IPS DF 19.7 (cell line): Measurements from ENCODE around the gene CELSR3.

Experiments
- DNase-seq: peaks from one replicate; pipeline ENCODE4 v3.0.0-alpha.2; 2013; ENCODE audit warnings: low read depth, low spot score

Gene CELSR3

DNA sequence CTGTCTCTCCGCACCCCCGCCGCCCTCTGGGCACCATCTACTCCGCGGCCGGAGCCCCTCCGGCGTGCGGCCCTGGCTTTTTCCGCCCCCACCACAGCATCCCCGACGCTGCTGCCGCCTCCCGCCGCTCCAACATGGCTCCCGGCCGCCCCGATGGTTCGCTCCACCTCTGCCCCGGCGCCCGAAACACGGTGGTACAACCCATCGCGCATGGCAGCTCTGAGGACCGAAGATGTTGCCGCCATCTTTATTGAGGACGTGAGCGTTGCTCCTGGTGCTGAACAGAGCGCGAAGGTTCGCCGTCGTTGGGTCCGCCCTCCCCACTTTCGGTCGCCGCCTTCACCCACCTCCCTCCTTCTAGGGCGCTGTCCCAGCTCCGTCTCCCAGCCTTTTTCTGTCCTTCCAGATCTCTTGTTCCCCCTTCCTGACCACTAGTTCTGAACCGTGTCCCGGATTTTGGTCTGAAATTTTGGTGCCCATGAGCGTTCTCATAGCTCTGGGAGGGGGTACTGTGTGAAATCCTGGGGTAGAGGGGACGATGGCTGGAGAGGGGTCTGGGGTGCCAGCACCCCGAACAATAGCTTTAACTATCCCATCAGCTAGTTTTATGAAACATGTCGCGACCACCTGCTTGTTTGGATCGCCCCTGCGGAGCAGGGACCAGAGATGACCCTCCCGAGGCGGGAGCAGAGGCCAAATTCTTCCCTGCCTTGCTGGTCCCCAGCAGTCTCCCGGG, at the start of gene CELSR3:
CELSR3 (minus strand) TSS at position 134 of the 736 bp plus-strand sequence. CDS start 252 bp downstream, outside the sequence.
- DNase-seq, result peak; percentile 78

DNA sequence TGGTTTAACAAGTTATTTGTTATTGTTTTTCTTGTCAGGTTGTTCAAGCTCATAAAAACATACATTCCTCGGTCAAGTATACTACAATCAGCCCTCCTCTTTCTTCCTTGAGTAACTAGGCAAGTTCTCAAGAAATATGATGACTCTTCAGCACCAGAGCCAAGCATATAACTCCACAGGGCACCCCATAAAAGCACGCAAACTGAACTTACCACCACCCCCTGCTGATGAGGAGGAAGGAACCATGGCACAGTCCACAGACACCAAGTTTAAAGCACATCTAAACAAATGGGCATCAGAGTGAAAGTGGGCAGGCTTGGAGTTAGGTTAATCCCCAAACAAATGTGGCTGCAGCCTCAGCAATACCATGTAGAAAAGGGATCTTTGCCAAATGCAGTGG, 49.0 kb upstream of the CELSR3 start:
- no peak for DNase-seq

DNA sequence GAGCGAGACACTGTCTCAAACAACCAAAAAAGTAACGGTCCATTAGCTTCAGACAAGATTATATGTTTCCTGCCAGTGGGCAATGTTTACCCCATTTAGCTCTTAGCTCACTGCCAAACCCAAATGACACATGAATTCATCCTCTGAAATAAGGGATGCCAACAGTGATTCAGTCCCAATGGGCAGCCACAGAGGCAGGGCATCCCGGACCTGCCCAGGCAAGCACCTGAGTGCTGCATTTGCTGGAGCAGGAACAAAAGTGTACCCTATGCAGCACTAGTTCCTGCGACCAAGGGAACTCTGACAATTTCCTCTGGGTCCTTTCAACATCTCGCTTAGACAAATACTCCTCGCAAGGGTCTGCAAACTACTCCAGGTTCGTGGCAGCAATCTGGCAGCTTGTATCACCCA, 46.4 kb upstream of the CELSR3 start:
- DNase-seq, result no peak

DNA sequence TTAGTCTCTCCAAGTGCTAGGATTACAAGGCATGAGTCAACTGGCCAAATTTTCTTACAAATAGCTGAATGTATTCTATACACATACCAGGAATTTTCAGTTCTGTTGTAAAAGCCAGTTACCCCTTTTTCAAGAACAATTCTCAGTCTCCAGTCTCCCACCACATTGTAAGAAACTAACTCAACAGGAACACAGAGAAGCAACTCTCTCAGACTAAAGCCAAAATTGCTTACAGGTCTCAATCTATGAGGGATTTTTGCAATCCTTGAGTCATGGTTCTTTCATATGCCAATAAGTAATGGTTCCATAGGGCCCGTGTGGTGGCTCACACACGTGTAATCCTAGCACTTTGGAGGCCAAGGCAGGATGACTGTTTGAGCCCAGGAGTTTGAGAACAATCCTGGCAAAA, 45.8 kb upstream of the CELSR3 start:
- no peak for DNase-seq

- DNase-seq, result no peak
These were observed 44.5 kb upstream of the CELSR3 start for GRCh38 chr3:48707157-48707556.

DNA sequence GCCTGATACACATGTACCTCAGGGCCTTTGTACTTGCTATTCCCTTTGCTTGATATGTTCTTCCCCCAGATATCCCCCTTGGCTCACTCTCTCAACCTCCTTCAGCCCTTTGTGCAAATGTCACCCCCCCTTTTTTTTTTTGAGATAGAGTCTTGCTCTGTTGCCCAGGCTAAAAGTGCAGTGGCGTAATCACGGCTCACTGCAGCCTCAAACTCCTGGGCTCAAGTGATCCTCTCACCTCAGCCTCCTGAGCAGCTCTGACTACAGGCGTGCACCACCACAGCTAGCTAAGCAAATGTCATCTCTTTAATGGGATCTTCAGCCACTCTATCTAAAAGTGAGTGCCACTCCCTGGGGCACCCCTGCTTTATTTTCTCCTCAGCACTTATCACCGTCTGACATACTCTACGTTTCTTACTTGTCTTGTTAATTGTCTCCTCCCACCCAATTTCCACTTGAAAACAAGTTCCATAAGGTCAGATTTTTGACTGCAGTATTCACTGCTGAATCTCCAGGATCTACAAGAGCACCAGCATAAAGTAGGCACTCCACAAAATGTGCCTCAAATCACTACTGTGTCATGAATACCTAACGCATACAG, 39.7 kb upstream of the CELSR3 start:
- no peak for DNase-seq

DNA sequence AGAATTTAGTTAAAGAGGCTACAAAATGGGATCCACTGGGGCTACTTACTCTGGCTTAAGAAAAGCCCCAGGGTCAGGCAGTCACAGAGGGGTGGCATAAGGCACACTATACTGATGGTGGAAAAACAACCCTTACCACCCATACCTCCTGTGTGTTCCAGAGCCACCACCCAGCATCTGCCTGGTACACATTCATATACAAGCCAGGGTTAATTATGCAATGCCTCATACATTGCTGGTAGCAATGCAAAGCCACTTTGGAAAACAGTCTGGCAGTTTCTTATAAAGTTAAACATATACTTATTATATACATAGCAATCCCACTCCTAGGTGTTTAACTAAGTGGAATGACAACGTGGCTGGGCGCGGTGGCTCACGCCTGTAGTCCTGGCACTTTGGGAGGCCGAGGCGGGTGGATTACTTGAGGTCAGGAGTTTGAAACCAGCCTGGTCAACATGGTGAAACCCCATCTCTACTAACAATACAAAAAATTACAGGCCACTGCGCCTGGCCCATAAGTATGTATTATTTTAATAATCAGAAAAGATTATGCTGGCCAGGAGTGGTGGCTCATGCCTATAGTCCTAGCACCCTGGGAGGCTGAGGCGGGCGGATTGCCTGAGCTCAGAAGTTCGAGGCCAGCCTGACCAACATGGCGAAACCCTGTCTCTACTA, 38.2 kb upstream of the CELSR3 start:
- DNase-seq, result no peak

DNA sequence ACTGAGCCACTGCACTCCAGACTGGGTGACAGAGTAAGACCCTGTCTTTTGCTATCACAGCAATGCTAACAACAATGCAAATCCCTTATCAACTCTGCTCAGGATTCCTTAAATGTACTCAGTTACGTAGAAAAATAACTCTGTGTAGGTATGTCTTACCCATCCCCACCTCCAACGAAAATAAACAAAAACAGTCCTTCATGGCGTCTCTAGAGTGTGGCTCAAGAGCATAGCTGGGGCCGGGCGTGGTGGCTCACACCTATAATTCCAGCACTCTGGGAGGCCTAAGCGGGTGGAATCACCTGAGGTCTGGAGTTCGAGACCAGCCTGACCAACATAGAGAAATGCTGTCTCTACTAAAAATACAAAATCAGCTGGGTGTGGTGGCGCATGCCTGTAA, 36.2 kb upstream of the CELSR3 start:
- no peak for DNase-seq

GRCh38 chr3:48697952-48698351, 35.3 kb upstream of the CELSR3 start:
- no peak for DNase-seq

GRCh38 chr3:48696601-48697000, 33.9 kb upstream of the CELSR3 start:
- DNase-seq, result no peak

DNA sequence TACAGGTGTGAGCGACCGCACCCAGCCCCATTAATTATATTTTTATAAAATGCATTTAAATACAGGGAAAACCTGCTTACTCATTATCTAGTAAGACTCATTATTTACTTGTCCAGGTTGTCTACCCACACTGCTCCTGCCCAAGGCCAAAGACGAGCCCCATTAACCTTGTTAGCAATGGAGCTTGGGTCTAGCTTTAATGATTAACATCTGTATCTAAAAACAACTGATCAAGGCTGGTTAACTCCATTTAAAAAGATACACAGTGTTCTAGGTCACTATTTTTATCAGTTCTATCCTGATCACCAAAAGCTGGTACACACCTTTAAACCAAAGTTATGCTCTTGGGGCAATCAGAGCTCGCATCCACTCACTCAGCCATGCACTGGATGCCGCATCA, 33.5 kb upstream of the CELSR3 start:
- DNase-seq, result no peak

- no peak for DNase-seq
These were observed 32.7 kb upstream of the CELSR3 start for GRCh38 chr3:48695393-48695753.

DNA sequence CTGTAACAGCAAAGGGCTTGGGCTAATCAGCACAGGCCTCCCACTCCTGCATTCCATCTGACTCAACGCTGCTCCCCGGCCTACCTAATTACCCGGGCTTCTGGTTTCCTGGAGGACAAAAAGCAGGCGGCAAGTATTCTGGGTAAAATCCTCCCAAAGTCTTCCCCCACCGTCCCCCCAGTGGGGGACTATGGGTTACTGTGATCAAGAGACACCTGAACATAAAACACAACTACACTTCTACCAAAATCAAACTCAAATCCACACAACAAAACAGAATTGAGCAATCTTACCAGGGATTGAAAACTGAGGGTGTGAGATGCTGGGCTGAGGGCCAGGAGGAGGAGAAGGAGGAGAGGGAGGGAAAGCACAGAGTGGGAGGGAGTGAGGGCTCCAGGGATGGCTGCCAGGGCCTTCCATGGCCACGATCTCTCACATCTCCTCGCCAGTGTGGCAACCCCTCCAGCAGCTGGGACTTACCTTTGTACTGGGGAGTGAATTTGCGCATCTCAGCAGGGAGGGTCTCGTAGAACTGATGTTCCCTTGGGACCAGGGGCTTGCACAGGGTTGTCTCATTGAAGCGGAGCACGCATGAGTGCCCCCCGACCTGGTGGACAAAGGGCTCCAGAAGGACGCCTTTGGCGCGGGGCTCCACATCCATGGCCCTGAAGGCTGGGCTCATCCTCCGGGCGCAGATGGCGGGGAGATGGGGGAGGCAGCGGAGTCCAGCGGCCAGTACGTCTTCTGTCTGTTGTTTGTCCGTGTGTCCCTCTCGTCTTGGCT, 32.1 kb upstream of the CELSR3 start:
- DNase-seq, result no peak

- no peak for DNase-seq
These were observed 31.1 kb upstream of the CELSR3 start for GRCh38 chr3:48693826-48694225.

DNA sequence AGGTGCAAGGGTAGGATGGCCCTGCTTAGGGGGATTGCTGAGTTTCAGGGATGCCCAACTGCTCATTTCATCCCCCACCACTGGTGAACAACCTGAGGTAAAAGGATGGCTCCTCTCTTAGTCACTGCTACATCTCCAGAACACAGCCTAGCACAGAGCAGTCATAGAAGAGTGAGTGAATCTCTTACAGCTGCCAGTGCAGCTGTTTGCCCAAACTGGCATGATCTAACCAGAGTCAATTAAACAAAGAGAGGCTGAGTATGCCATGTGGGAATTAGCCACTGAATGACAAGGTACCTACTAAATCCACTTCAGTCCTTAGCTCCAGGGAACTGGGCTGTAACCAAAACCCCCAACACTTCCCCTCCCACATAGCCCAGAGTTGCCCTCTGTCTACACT, 29.9 kb upstream of the CELSR3 start:
- no peak for DNase-seq

- no peak for DNase-seq
These were observed 28.3 kb upstream of the CELSR3 start for GRCh38 chr3:48690846-48691458.

- DNase-seq, result no peak
These were observed 26.7 kb upstream of the CELSR3 start for GRCh38 chr3:48689384-48689783.

GRCh38 chr3:48688737-48689075, 26.0 kb upstream of the CELSR3 start:
- DNase-seq, result no peak

GRCh38 chr3:48688032-48688736, 25.5 kb upstream of the CELSR3 start:
- no peak for DNase-seq

- DNase-seq, result no peak
These were observed 24.6 kb upstream of the CELSR3 start for GRCh38 chr3:48687220-48687678.

- no peak for DNase-seq
These were observed 24.0 kb upstream of the CELSR3 start for GRCh38 chr3:48686538-48687219.
